ENCODE measurements around the gene RPS29. TPM values are rescaled to one million over a fixed set of nuclear protein-coding genes. Genes with fewer than 3 reads are reported as not detected.
A peak's percentile ranks its signal among the peaks of the same experiment; 100 is the strongest.

RPS29 gene
- total and polyA plus RNA-seq, 2 of the 13 experiments (the other 11 are each of a cell fraction or from before 2014, with no cell fraction given) = 4,303 to 8,215 TPM

DNA sequence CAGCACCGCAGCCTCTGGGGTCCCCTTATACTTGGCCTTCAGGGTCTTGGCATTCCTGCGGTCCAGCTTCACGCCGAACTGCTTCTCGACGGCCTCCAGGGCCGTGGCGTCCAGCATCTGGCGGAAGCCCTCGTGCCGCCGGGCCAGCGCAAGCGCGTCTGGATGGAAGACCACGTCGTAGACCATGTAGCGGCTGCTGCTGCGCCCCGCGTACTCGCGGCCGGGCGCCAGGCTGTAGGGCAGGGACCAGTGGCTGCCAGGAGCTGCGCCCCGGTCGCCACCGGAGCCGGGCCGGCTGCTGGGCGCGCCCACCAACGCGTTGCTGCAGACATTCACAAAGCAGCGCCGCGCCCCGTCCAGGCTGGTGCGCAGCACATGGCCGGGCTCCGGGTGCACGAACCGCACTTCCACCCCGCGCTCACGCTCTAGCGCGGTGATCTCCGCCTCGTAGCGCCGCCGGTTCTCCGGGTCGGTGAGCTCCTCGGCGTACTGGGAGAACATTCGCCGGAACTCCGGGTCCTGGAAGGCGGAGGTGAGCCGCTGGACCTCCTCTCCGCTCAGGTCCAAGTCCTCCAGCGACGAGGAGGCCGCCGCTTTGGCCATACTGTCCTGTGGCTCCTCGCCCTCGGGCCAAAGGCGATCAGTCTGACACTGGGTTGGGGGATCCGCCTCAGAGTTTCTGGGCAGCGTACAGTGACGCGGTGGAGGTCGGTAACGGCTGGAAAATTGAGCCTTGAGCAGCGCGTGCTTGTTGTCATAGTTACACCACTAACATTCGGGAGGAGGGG lies 48.6 kb upstream of the RPS29 start, which contains the start of gene DNAAF2 (continued):
- TF ChIP-seq HOXA5 (CRISPR knock-in tag; IDR thresholded peaks at IDR 0.05) = no peak
- TF ChIP-seq, protein P1, sequence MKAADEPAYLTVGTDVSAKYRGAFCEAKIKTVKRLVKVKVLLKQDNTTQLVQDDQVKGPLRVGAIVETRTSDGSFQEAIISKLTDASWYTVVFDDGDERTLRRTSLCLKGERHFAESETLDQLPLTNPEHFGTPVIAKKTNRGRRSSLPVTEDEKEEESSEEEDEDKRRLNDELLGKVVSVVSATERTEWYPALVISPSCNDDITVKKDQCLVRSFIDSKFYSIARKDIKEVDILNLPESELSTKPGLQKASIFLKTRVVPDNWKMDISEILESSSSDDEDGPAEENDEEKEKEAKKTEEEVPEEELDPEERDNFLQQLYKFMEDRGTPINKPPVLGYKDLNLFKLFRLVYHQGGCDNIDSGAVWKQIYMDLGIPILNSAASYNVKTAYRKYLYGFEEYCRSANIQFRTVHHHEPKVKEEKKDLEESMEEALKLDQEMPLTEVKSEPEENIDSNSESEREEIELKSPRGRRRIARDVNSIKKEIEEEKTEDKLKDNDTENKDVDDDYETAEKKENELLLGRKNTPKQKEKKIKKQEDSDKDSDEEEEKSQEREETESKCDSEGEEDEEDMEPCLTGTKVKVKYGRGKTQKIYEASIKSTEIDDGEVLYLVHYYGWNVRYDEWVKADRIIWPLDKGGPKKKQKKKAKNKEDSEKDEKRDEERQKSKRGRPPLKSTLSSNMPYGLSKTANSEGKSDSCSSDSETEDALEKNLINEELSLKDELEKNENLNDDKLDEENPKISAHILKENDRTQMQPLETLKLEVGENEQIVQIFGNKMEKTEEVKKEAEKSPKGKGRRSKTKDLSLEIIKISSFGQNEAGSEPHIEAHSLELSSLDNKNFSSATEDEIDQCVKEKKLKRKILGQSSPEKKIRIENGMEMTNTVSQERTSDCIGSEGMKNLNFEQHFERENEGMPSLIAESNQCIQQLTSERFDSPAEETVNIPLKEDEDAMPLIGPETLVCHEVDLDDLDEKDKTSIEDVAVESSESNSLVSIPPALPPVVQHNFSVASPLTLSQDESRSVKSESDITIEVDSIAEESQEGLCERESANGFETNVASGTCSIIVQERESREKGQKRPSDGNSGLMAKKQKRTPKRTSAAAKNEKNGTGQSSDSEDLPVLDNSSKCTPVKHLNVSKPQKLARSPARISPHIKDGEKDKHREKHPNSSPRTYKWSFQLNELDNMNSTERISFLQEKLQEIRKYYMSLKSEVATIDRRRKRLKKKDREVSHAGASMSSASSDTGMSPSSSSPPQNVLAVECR (CRISPR knock-in tag; IDR thresholded peaks at IDR 0.05; ENCODE audit: borderline replicate concordance) = peak; percentile 81
- peak; percentile 50; the same call in 1 of the 2 replicates for TF ChIP-seq SP2 (CRISPR knock-in tag; IDR thresholded peaks at IDR 0.05)
- no peak for TF ChIP-seq ZNF569 (CRISPR knock-in tag; IDR thresholded peaks at IDR 0.05; ENCODE audit: borderline replicate concordance)
- TF ChIP-seq, protein P2, sequence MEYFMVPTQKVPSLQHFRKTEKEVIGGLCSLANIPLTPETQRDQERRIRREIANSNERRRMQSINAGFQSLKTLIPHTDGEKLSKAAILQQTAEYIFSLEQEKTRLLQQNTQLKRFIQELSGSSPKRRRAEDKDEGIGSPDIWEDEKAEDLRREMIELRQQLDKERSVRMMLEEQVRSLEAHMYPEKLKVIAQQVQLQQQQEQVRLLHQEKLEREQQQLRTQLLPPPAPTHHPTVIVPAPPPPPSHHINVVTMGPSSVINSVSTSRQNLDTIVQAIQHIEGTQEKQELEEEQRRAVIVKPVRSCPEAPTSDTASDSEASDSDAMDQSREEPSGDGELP (IDR thresholded peaks at IDR 0.05; ENCODE audit: borderline replicate concordance, low read depth) = 0 out of 2 replicates have a peak, but pooled peaks have one; percentile 1
- TF ChIP-seq, protein P3, sequence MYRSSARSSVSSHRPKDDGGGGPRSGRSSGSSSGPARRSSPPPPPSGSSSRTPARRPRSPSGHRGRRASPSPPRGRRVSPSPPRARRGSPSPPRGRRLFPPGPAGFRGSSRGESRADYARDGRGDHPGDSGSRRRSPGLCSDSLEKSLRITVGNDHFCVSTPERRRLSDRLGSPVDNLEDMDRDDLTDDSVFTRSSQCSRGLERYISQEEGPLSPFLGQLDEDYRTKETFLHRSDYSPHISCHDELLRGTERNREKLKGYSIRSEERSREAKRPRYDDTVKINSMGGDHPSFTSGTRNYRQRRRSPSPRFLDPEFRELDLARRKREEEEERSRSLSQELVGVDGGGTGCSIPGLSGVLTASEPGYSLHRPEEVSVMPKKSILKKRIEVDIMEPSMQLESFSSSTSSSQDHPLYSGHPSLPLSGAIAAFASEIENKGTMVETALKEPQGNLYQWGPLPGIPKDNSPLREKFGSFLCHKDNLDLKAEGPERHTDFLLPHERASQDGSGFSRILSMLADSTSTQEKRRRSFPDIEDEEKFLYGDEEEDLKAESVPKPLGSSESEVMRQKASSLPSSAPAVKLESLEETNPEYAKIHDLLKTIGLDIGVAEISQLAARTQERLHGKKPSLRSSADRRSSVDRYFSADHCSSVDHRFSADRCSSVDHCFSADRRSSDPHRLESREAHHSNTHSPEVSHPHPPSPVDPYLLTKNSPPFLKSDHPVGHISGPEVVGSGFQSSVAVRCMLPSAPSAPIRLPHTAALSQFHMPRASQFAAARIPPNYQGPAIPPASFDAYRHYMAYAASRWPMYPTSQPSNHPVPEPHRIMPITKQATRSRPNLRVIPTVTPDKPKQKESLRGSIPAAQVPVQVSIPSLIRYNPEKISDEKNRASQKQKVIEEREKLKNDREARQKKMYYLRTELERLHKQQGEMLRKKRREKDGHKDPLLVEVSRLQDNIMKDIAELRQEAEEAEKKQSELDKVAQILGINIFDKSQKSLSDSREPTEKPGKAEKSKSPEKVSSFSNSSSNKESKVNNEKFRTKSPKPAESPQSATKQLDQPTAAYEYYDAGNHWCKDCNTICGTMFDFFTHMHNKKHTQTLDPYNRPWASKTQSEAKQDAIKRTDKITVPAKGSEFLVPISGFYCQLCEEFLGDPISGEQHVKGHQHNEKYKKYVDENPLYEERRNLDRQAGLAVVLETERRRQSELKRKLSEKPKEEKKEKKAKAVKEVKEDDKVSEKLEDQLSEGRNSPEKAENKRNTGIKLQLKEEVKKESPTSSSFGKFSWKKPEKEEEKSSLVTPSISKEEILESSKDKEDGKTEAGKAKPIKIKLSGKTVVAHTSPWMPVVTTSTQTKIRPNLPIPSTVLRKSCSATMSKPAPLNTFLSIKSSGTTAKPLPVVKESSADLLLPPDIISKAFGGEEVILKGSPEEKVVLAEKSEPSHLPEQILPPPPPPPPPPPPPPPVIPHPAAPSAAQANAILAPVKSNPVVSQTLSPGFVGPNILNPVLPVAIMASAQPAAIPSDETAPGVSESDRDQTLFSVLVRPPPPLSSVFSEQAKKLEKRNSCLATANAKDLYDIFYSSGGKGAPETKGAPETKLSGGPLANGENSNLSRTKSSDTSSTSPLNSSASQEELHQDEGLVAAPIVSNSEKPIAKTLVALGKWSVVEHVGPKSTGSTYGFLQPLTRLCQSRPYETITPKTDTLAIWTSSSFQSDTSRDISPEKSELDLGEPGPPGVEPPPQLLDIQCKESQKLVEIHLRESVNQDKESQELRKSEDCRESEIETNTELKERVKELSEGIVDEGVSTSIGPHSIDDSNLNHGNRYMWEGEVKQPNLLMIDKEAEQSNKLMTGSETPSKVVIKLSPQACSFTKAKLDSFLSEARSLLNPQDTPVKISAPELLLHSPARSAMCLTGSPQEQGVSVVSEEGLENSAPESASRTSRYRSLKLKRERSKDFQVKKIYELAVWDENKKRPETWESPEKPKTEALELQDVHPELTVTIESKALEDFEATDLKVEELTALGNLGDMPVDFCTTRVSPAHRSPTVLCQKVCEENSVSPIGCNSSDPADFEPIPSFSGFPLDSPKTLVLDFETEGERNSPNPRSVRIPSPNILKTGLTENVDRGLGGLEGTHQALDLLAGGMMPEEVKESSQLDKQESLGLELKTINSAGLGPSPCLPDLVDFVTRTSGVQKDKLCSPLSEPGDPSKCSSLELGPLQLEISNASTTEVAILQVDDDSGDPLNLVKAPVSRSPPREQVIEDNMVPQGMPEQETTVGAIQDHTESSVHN (CRISPR knock-in tag; IDR thresholded peaks at IDR 0.05) = peak; percentile 84
- TF ChIP-seq, protein P4, sequence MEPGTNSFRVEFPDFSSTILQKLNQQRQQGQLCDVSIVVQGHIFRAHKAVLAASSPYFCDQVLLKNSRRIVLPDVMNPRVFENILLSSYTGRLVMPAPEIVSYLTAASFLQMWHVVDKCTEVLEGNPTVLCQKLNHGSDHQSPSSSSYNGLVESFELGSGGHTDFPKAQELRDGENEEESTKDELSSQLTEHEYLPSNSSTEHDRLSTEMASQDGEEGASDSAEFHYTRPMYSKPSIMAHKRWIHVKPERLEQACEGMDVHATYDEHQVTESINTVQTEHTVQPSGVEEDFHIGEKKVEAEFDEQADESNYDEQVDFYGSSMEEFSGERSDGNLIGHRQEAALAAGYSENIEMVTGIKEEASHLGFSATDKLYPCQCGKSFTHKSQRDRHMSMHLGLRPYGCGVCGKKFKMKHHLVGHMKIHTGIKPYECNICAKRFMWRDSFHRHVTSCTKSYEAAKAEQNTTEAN (CRISPR knock-in tag; conservative IDR thresholded peaks at IDR 0.05) = peak; percentile 59
- TF ChIP-seq, protein P5, sequence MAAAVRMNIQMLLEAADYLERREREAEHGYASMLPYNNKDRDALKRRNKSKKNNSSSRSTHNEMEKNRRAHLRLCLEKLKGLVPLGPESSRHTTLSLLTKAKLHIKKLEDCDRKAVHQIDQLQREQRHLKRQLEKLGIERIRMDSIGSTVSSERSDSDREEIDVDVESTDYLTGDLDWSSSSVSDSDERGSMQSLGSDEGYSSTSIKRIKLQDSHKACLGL (CRISPR knock-in tag; IDR thresholded peaks at IDR 0.05) = peak; percentile 88; the same call in 1 of the 2 replicates
- TF ChIP-seq ZNF7 (CRISPR knock-in tag; IDR thresholded peaks at IDR 0.05) = no peak
- no peak for TF ChIP-seq TEAD2 (CRISPR knock-in tag; IDR thresholded peaks at IDR 0.05)
- no peak; the same call in 1 of the 2 replicates for TF ChIP-seq MED1 (CRISPR knock-in tag; IDR thresholded peaks at IDR 0.05)
- TF ChIP-seq ARNT2 (CRISPR knock-in tag; IDR thresholded peaks at IDR 0.05; ENCODE audit: low read depth) = no peak
